ENCODE data around the gene RBM33. TPM values are rescaled to one million over a fixed set of nuclear protein-coding genes. Genes with fewer than 3 reads are reported as not detected.

The RBM33 gene
- polyA plus RNA-seq, 1 experiment: 9.5 TPM

- no peak for DNase-seq (ENCODE audit: low read depth, low spot score)
- CTCF ChIA-PET: interaction anchor here (1.9 kb wide), 1 partner anchor 38 kb away, joined by 7 read pairs; no protein-coding TSS in a partner anchor
- Histone ChIP-seq H3K9me3 (ENCODE audit: control insufficient read depth, insufficient read depth, low read length) (peaks cover 18% of the 10 kb centered on the region; the same call in 1 of the 2 replicates), H3K27me3 (ENCODE audit: control insufficient read depth, insufficient read depth, low read length) (no peaks in the 10 kb centered on the region), H3K27ac (ENCODE audit: low read depth, low read length) (no peak overlapping the region), H3K4me3 (ENCODE audit: low read depth, low read length) (no peak overlapping the region)
- TF ChIP-seq CTCF (IDR thresholded peaks at IDR 0.05; ENCODE audit: low read depth, low read length): no peak
- POLR2A ChIA-PET: no interaction called here
Observed at GRCh38 chr7:155637155-155637554, 7.3 kb upstream of the RBM33 start.

GRCh38 chr7:155638366-155638765 is 6.1 kb upstream of the RBM33 start:
- H3K27ac ChIP-seq (ENCODE audit: low read depth, low read length): no peak overlapping the region
- H3K27me3 ChIP-seq (ENCODE audit: control insufficient read depth, insufficient read depth, low read length): no peaks in the 10 kb centered on the region
- TF ChIP-seq CTCF (IDR thresholded peaks at IDR 0.05; ENCODE audit: low read depth, low read length): no peak
- DNase-seq (ENCODE audit: low read depth, low spot score): no peak
- peaks cover 18% of the 10 kb centered on the region; the same call in 1 of the 2 replicates for H3K9me3 ChIP-seq (ENCODE audit: control insufficient read depth, insufficient read depth, low read length)
- POLR2A ChIA-PET: no interaction called here
- CTCF ChIA-PET: interaction anchor here (0.9 kb wide), 1 partner anchor 39 kb away, joined by 4 read pairs; no protein-coding TSS in a partner anchor
- H3K4me3 ChIP-seq (ENCODE audit: low read depth, low read length): no peak overlapping the region

GRCh38 chr7:155639958-155640520 is 4.4 kb upstream of the RBM33 start:
- Histone ChIP-seq H3K4me3 (ENCODE audit: low read depth, low read length) (no peak overlapping the region), H3K27me3 (ENCODE audit: control insufficient read depth, insufficient read depth, low read length) (no peaks in the 10 kb centered on the region), H3K9me3 (ENCODE audit: control insufficient read depth, insufficient read depth, low read length) (peaks cover 18% of the 10 kb centered on the region; the same call in 1 of the 2 replicates), H3K27ac (ENCODE audit: low read depth, low read length) (no peak overlapping the region)
- DNase-seq (ENCODE audit: low read depth, low spot score): no peak
- ChIA-PET POLR2A (no interaction called here), CTCF (no interaction called here)
- TF ChIP-seq CTCF (IDR thresholded peaks at IDR 0.05; ENCODE audit: low read depth, low read length): no peak

- POLR2A ChIA-PET: no interaction called here
- Histone ChIP-seq H3K27ac (ENCODE audit: low read depth, low read length) (no peak overlapping the region), H3K27me3 (ENCODE audit: control insufficient read depth, insufficient read depth, low read length) (no peaks in the 10 kb centered on the region), H3K9me3 (ENCODE audit: control insufficient read depth, insufficient read depth, low read length) (peaks cover 18% of the 10 kb centered on the region; the same call in 1 of the 2 replicates), H3K4me3 (ENCODE audit: low read depth, low read length) (no peak overlapping the region)
- TF ChIP-seq CTCF (IDR thresholded peaks at IDR 0.05; ENCODE audit: low read depth, low read length): no peak
- CTCF ChIA-PET: no interaction called here
- DNase-seq (ENCODE audit: low read depth, low spot score): no peak
Observed at GRCh38 chr7:155640629-155641028, 3.8 kb upstream of the RBM33 start.

- Histone ChIP-seq H3K4me3 (ENCODE audit: low read depth, low read length) (peak overlapping the region; percentile 95), H3K27me3 (ENCODE audit: control insufficient read depth, insufficient read depth, low read length) (no peaks in the 10 kb centered on the region), H3K27ac (ENCODE audit: low read depth, low read length) (no peak overlapping the region), H3K9me3 (ENCODE audit: control insufficient read depth, insufficient read depth, low read length) (peaks cover 8% of the 10 kb centered on the region; the same call in 1 of the 2 replicates)
- CTCF ChIA-PET: interaction anchor here (1.6 kb wide), 1 partner anchor 45 kb away, joined by 8 read pairs; no protein-coding TSS in a partner anchor
- DNase-seq (ENCODE audit: low read depth, low spot score): no peak
- no peak for TF ChIP-seq CTCF (IDR thresholded peaks at IDR 0.05; ENCODE audit: low read depth, low read length)
- POLR2A ChIA-PET: interaction anchor here (0.7 to 1.0 kb wide), 4 partner anchors 22 to 135 kb away, joined by 3 to 12 read pairs (median 3); no protein-coding TSS in a partner anchor
Observed at GRCh38 chr7:155643804-155644177, 670 bp upstream of the RBM33 start.

Measured in AG04450 (cell line).